NCI-H2107 (cell line): ENCODE data around the gene DEF6.
"Not testable (repeated sequence)": the region's sequence is repeated elsewhere in the genome, so short reads cannot be mapped to it uniquely, and the experiment has no call there.

Source experiments
- DNase-seq: peaks from one replicate; lab custom pipeline; 2025; lab: John Stamatoyannopoulos, UW

Gene DEF6

DNA sequence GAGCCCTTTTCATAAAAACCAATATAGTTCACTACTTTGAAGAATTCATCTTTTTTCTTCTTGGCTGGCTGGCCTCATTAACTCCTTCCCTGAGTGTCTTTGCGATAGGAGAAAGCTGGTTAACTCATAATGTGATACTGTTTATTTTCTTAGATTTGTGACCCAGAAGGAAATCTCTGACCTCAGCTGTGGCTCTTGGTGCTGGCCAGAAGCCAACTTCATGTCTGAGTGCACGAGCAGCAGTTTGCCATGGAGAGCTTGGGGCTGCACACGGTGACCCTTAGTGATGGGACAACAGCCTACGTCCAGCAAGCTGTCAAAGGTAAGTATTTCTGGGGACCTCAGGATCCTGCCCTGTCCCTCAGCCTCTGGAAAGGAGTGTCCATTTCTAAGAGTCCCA lies 16.7 kb upstream of the DEF6 start:
- no peak for DNase-seq

DNA sequence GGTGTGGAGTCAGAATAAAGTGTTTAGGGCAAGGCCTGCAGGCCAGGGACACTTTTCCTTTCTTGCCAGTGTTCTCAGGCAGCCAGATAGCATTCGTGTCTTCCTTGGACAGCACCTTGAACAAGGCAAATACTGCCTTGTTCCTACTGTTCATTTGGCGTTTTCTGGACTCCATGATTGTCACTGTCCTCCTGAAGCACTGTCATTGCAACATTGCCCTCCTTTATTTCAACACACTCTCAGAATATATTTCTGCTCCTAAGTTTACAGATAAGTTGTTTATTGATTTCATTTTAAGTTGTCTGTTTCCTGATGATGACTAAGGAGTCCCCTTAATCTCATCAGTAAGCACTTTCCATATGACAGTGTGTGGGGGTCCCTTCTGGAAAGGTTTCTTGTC lies 15.1 kb upstream of the DEF6 start:
- DNase-seq, result no peak

- DNase-seq, result no peak
Observed at GRCh38 chr6:35283361-35283760, 14.3 kb upstream of the DEF6 start.

- DNase-seq, result no peak
Observed at GRCh38 chr6:35287671-35288396, 9.8 kb upstream of the DEF6 start.

DNA sequence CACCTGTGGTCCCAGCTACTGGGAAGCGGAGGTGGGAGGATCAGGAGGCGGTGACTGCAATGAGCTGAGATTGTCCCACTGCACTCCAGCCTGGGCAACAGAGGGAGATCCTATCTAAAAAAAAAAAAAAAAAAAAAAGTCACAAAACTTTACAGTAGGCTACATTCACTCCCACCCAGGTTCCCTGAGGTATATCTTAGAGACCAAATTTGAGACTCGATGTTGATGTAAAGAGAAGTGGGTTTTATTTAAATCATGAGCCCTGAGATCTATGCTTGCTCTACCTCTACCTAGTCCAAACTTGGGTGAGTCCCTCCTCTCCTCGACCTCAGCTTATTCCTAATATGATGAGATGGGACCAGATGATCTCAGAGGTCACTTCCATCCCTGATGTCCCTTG lies 8.8 kb upstream of the DEF6 start:
- no peak for DNase-seq

- no peak for DNase-seq
Observed at GRCh38 chr6:35291491-35291890, 6.1 kb upstream of the DEF6 start.

DNA sequence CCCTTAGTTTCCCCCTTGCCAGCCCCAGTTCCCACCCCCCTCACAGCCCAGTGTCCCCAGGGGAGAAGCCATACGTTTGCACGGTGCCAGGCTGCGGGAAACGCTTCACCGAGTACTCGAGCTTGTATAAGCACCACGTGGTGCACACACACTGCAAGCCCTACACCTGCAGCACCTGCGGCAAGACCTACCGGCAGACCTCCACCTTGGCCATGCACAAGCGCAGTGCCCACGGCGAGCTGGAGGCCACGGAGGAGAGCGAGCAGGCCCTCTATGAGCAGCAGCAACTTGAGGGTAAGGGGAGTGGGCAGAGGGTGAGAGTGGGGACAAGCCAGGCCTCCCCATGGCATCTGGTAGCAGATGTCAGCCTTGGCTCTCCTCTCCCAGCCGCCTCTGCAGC lies 5.1 kb upstream of the DEF6 start:
- peak; percentile 58 for DNase-seq

- DNase-seq, result no peak
Observed at GRCh38 chr6:35293681-35294080, 3.9 kb upstream of the DEF6 start.

GRCh38 chr6:35294308-35294945 lies 3.2 kb upstream of the DEF6 start:
- no peak for DNase-seq

DNA sequence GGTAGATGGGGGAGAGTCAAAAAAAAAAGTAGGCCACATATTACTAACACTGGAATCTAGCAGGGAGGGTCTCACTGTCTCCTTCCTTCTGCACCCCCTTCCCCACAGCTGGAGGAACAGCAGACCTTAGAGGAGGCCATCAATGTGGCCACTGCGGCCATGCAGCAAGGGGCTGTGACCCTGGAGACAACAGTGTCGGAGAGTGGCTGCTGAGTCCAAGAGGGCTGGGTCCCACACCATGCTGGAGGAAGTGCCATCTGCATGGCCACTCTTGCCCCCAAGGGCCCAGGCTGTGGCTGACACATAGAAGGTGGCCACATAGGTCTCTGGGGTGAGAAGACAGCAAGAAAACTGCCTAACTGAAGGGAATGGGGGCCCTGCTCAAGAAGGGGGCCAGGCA lies 2.6 kb upstream of the DEF6 start:
- no peak for DNase-seq

DNA sequence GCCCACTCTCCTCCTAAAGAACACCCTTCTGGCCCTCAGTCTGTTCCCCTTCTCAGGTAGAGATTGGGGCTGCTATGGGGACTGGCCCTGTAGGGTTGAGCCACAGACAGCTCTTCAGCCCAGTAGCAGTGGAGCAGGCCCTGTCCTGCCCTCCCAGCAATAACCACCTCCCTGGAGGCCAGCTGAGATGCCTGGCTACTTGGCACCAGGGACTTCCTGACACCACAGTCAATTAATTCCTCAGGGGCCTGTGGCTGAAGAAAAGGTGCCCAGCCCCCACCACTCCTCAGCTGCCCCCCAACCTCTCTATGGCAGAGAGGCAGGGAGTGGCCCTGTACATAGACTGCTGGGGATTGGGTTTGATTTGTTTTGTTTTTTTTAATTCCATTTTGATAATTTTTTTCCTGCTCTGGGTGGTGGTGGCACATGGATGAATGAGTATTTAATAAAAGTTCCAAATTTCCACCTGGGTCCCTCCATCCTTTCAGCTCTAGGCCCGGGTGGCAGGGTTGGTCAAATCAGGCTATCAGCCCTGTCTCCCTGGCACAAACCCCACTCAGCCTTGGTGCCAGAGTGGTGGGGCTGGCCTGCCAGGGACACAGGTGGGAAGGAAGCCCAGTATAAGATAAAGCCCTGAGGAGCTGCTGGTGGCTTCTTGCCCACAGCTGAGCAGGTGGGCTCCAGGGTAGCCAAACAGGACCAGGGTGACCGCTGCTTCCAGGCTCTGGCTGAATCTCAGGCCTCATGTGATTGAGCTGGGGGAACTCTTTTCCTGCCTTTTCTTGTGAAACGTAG lies 1.9 kb upstream of the DEF6 start:
- DNase-seq, result no peak

- no peak for DNase-seq
Observed at GRCh38 chr6:35296931-35297600, 552 bp upstream of the DEF6 start.

DNA sequence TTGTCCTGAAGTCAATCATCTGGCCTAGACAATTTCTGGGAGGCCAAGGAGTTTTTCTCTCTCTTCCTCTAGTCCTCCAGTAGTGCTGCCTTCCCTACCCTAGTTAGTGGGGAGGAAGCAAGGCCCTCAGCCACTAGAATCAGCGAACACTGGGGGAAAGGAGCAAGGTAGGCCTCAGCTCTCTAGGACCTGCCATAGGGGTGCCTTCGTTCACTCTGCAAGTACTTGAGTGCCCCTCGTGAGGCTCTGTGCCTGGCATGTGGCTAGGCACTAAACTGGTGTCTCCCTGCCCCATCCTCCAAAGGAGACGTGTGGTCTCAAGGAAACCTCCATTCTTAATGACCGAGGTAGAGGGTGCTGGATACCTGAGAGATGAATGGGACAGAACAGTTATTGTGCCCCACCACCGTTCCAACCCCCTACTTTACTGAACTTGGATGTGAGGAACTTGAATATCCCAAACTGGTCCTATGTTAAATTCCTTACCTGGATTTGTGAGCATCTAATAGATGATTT lies 1.1 kb downstream of the DEF6 start:
- DNase-seq, result no peak

DNA sequence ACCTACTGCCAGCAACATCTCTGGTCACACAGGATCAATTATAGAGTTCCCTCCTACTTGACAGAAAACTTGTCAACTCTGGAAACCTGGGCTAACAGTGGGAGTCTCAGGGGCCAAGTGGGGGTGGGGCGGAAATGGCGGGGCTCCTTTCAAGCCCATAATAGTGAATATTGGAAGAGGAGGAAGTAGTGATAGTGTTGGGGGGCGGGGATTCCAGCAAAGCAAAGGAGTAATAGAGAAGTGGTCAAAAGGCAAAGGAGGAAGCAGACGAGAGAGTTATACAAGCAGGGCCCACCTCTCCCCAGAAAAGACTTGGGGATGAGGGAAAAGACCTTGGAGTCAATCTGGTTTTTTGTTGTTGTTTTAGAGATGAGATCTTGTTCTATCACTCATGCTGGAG lies 2.1 kb downstream of the DEF6 start:
- no peak for DNase-seq

GRCh38 chr6:35300848-35301247 lies 3.2 kb downstream of the DEF6 start:
- no peak for DNase-seq

DNA sequence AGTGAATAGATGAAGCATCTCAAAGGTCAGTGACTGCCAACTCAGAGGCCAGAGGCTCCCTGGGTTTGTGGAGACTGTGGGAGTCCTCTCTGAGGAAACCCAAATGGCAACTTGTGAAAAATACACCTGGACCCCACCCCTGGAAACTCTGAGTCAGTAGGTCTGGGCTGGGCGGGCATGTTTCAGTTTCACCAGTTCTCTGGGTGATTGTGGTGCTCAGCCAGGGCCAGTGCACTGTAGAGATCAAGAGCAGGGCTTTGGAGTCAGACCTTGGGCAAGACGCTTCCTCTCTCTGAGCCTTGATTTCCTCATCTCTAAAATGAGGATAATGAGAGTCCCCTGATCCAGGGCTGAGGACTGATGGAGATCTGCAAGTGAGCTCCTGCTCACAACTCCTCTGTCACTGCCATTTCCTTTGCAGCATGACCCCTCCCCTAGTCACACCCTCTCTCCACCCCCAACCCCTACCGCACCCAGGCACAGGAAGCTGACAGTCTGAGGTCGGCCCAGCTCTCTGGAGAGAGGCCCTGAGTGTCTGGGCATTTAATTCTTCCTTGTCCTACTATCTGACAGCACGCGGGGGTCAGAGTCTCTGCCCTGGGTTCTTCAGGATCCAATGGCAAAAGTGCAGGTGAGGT lies 5.1 kb downstream of the DEF6 start:
- no peak for DNase-seq

GRCh38 chr6:35304299-35304698 lies 6.7 kb downstream of the DEF6 start:
- no peak for DNase-seq

- no peak for DNase-seq
Observed at GRCh38 chr6:35305117-35305516, 7.5 kb downstream of the DEF6 start.

- DNase-seq, result not testable (repeated sequence)
Observed at GRCh38 chr6:35307138-35307537, 9.5 kb downstream of the DEF6 start.

DNA sequence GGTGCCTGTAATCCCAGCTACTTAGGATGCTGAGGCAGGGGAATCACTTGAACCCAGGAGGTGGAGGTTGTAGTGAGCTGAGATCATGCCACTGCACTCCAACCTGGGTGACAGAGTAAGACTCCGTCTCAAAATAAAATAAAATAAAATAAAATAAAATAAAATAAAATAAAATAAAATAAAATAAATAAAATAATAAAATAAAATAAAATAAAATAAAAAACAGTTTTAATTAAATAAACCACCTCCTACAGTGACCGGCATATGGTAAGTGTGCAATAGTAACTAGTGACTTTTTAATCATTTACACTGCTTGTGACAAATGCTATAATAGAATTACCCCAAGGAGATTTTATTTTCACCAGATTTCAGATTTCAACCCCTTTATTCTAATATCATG lies 10.9 kb downstream of the DEF6 start:
- not testable (repeated sequence) for DNase-seq

- no peak for DNase-seq
Observed at GRCh38 chr6:35309611-35310264, 12.1 kb downstream of the DEF6 start.
